HCT116 (cell line): ENCODE measurements around the gene GPR155. TPM values are rescaled to one million over a fixed set of nuclear protein-coding genes. Genes with fewer than 3 reads are reported as not detected.
A peak's percentile ranks its signal among the peaks of the same experiment; 100 is the strongest.

Experiments
- ATAC-seq: fragments of 200-7000 bp; cut with Tn5 transposase; 2 replicates; pipeline ENCODE4 v1.9.1; 2020; ENCODE audit warnings: mild to moderate bottlenecking, moderate library complexity
- BruUV-seq: library from RNA; stranded (reverse); fragments of 400-500 nt; replicated peaks from 2 replicates; lab custom pipeline; 2021; lab: Mats Ljungman, UMichigan
- CTCF ChIA-PET: fragments of 300-600 bp; sonication (Branson Sonifier 250); formaldehyde crosslinking; loops from one replicate; lab custom pipeline; 2021; ENCODE audit warnings: antibody characterized with exemption; lab: Charles Lee
- POLR2A ChIA-PET: fragments of 300-600, 350-600 bp; sonication (Branson Sonifier 250); formaldehyde crosslinking; loops from one replicate; lab custom pipeline; 2021; ENCODE audit warnings: antibody characterized with exemption; lab: Charles Lee
- RAD21 ChIA-PET, 2 experiments: fragments of 300-600 bp; sonication (Branson Sonifier 250); formaldehyde crosslinking; loops; one replicate each; lab custom pipeline; 2023; ENCODE audit warnings: low total read pairs in 2 of 2; ENCODE audit not compliant: uncharacterized antibody in 2 of 2, unreplicated experiment in 2 of 2, low non-redundant PET in 1 of 2; lab: Charles Lee
- DNase-seq: peaks from one replicate; pipeline ENCODE4 v3.0.0-alpha.2; 2010; ENCODE audit warnings: low read depth, low spot score
- H2AFZ ChIP-seq: fragments of 200-600 bp; shearing (Covaris generic), sonication (generic); 2 replicates; pipeline ENCODE4 v1.6.1; 2017; ENCODE audit warnings: low read depth, mixed run types, mixed read lengths, antibody characterized with exemption, low read length; ENCODE audit not compliant: poor library complexity, severe bottlenecking
- H3K27ac ChIP-seq: 2 replicates; pipeline ENCODE4 v1.5.1; 2012; ENCODE audit warnings: low read depth, low read length
- H3K27me3 ChIP-seq: fragments of 200-600 bp; sonication (generic); 2 replicates; pipeline ENCODE4 v1.6.1; 2016; ENCODE audit warnings: mixed run types, low read length, mixed read lengths; ENCODE audit not compliant: insufficient read depth
- H3K36me3 ChIP-seq, 2 experiments: fragments of 200-500 bp in 1 of 2; fragments of 200-600 bp in 1 of 2; sonication (Bioruptor generic) in 1 of 2; sonication (generic) in 1 of 2; 2 replicates each; pipeline versions ENCODE4 v1.5.1 to v1.6.1; 2014 to 2016; ENCODE audit warnings: low read length in 2 of 2, inconsistent platforms in 1 of 2, mixed read lengths in 1 of 2, mixed run types in 1 of 2; ENCODE audit not compliant: insufficient read depth in 2 of 2, control insufficient read depth in 1 of 2
- H3K4me1 ChIP-seq, 2 experiments: fragments of 200-600 bp in 1 of 2; sonication (generic) in 1 of 2; 2 replicates each; pipeline versions ENCODE4 v1.5.1 to v1.6.1; 2012 to 2017; ENCODE audit warnings: low read length in 2 of 2, inconsistent platforms in 1 of 2, mild to moderate bottlenecking in 1 of 2, mixed read lengths in 1 of 2, mixed run types in 1 of 2, moderate library complexity in 1 of 2; ENCODE audit not compliant: insufficient read depth in 2 of 2, control insufficient read depth in 1 of 2
- H3K4me2 ChIP-seq: fragments of 200-600 bp; sonication (generic); 2 replicates; pipeline ENCODE4 v1.6.1; 2017; ENCODE audit warnings: mixed run types, low read length, mixed read lengths
- H3K4me3 ChIP-seq, 2 experiments: fragments of 200-600 bp in 1 of 2; sonication (generic) in 1 of 2; replicated peaks in 1 of 2; 2 replicates each; pipeline ENCODE4 v1.5.1; 2011 to 2016; ENCODE audit warnings: low read length in 2 of 2, control low read depth in 1 of 2, low read depth in 1 of 2, mild to moderate bottlenecking in 1 of 2, mixed read lengths in 1 of 2, mixed run types in 1 of 2
- H3K79me2 ChIP-seq: fragments of 200-600 bp; sonication (generic); 2 replicates; pipeline ENCODE4 v1.6.1; 2017; ENCODE audit warnings: mild to moderate bottlenecking, mixed run types, low read length, moderate library complexity, mixed read lengths; ENCODE audit not compliant: insufficient read depth
- H3K9ac ChIP-seq: fragments of 200-600 bp; sonication (generic); 2 replicates; pipeline ENCODE4 v1.6.1; 2016; ENCODE audit warnings: low read length, mixed read lengths
- H3K9me2 ChIP-seq: fragments of 200-600 bp; sonication (generic), shearing (Covaris generic); 2 replicates; pipeline ENCODE4 v1.6.1; 2017; ENCODE audit warnings: mixed run types, mild to moderate bottlenecking, moderate library complexity; ENCODE audit not compliant: insufficient read depth
- H3K9me3 ChIP-seq, 2 experiments: fragments of 200-500 bp in 1 of 2; fragments of 200-600 bp in 1 of 2; sonication (Bioruptor generic) in 1 of 2; sonication (generic) in 1 of 2; 2 replicates each; pipeline ENCODE4 v1.6.1; 2014 to 2017; ENCODE audit warnings: low read length in 2 of 2, mixed read lengths in 2 of 2, inconsistent platforms in 1 of 2, low read depth in 1 of 2, mild to moderate bottlenecking in 1 of 2, mixed run types in 1 of 2, moderate library complexity in 1 of 2; ENCODE audit not compliant: control insufficient read depth in 1 of 2, insufficient read depth in 1 of 2
- H4K20me1 ChIP-seq: fragments of 200-600 bp; sonication (generic), shearing (Covaris generic); 2 replicates; pipeline ENCODE4 v1.6.1; 2017; ENCODE audit warnings: mixed run types, mild to moderate bottlenecking, moderate library complexity; ENCODE audit not compliant: insufficient read depth
- CBX3 ChIP-seq: IDR thresholded peaks from 2 replicates; pipeline ENCODE4 v1.6.1; 2012; ENCODE audit warnings: low read depth
- EGR1 ChIP-seq: IDR thresholded peaks from 2 replicates; pipeline ENCODE4 v1.6.1; 2012; ENCODE audit warnings: low read depth
- ELF1 ChIP-seq: IDR thresholded peaks from 2 replicates; pipeline ENCODE4 v1.6.1; 2012; ENCODE audit warnings: low read depth, borderline replicate concordance
- EZH2 ChIP-seq: fragments of 200-600 bp; sonication (generic); IDR thresholded peaks from 2 replicates; pipeline ENCODE4 v1.6.1; 2017; ENCODE audit warnings: antibody characterized with exemption, mixed run types
- EZH2phosphoT487 ChIP-seq: fragments of 200-600 bp; IDR thresholded peaks from 2 replicates; pipeline ENCODE4 v1.6.1; 2018; ENCODE audit warnings: antibody characterized with exemption, borderline replicate concordance
- FOSL1 ChIP-seq: IDR thresholded peaks from 2 replicates; pipeline ENCODE4 v1.6.1; 2012; ENCODE audit warnings: low read depth
- JUND ChIP-seq: IDR thresholded peaks from 2 replicates; pipeline ENCODE4 v1.6.1; 2012
- POLR2A ChIP-seq: IDR thresholded peaks from 2 replicates; pipeline ENCODE4 v1.7.0; 2011; ENCODE audit warnings: borderline replicate concordance; ENCODE audit not compliant: insufficient read depth, insufficient read length; ENCODE audit errors: extremely low read depth
- POLR2AphosphoS5 ChIP-seq: IDR thresholded peaks from 2 replicates; pipeline ENCODE4 v1.6.1; 2011; ENCODE audit warnings: mild to moderate bottlenecking, low read depth, low read length, moderate library complexity
- SIN3A ChIP-seq: IDR thresholded peaks from 2 replicates; pipeline ENCODE4 v1.6.1; 2012; ENCODE audit warnings: low read depth
- SP1 ChIP-seq: IDR thresholded peaks from 2 replicates; pipeline ENCODE4 v1.6.1; 2012; ENCODE audit warnings: low read depth
- SRF ChIP-seq: IDR thresholded peaks from 2 replicates; pipeline ENCODE4 v1.6.1; 2012; ENCODE audit warnings: low read depth
- TCF7L2 ChIP-seq: IDR thresholded peaks from 2 replicates; pipeline ENCODE4 v1.7.0; 2011; ENCODE audit warnings: borderline replicate concordance, inconsistent platforms; ENCODE audit not compliant: insufficient read depth, insufficient read length; ENCODE audit errors: extremely low read depth
- YY1 ChIP-seq: IDR thresholded peaks from 2 replicates; pipeline ENCODE4 v1.6.1; 2011; ENCODE audit warnings: low read length, low read depth, moderate library complexity, mild to moderate bottlenecking; ENCODE audit not compliant: insufficient replicate concordance; ENCODE audit errors: extremely low read depth
- ZFX ChIP-seq: fragments of 450-650 bp; IDR thresholded peaks from 2 replicates; pipeline ENCODE4 v1.6.1; 2017
- ZNF274 ChIP-seq: fragments of 200-500 bp; sonication (Bioruptor generic); IDR thresholded peaks from 2 replicates; pipeline ENCODE4 v1.6.1; 2014; ENCODE audit warnings: mild to moderate bottlenecking, low read depth, low read length, inconsistent platforms
- intact Hi-C: fragments of 100-400 bp; cut with micrococcal nuclease; formaldehyde crosslinking; loops from 2 replicates; pipeline ENCODE4 v1.10.0; 2022
- total RNA-seq: library from RNA; stranded (reverse); gene quantifications from one replicate; pipeline ENCODE4 v1.2.1, GENCODE V29; 2021; ENCODE audit not compliant: unreplicated experiment
- TF ChIP-seq, protein P1 (sequence below): IDR thresholded peaks from 2 replicates; pipeline ENCODE4 v1.6.1; 2011; ENCODE audit warnings: mild to moderate bottlenecking, low read length, moderate library complexity; ENCODE audit not compliant: insufficient replicate concordance; ENCODE audit errors: extremely low read depth
- TF ChIP-seq, protein P2 (sequence below): IDR thresholded peaks from 2 replicates; pipeline ENCODE4 v1.6.1; 2012
- TF ChIP-seq, protein P3 (sequence below), 3 experiments: fragments of 200-600 bp in 1 of 3; sonication (generic) in 1 of 3; IDR thresholded peaks in 2 of 3; conservative IDR thresholded peaks in 1 of 3; 2 replicates each; pipeline ENCODE4 v1.5.1; 2012 to 2017; ENCODE audit warnings: low read depth in 2 of 3, low read length in 2 of 3, antibody characterized with exemption in 1 of 3, borderline replicate concordance in 1 of 3, control low read depth in 1 of 3, mild to moderate bottlenecking in 1 of 3, mixed read lengths in 1 of 3, mixed run types in 1 of 3, moderate library complexity in 1 of 3; ENCODE audit not compliant: insufficient read depth in 1 of 3

Gene GPR155
- total RNA-seq, 1 experiment from 2014 or later = 3.8 TPM

DNA sequence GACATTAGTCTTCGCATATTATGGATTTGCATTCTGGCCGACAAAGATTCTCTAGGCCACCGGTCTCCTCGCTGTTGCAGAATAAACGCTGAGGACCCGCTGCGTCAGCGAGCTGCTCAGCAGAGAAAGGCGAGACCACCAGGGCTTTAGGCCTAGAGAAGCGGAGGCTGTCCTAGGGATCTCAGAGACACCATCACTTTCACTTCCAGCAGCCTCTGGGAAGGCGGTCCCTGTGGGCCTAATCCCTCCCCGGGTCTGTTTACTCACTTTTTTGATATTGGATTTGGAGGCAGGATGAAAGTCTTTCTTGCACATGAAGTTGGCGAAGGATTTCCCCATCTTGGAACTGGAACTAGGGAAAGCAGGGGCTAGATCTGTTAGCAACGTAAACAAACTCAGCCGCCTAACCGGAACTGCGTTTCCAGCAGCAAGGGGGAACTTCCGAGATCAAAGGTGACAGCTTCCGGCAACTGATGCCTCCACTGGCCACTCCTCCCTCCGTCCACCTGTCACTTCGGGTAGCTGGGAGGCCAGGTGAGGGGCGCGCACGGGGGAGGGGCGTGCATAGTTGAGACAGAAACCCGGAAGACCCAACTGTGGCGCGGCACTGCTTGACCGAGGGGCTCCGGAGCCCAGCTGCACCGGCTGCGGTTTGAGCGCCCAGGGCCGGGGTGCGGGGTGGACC is 91.4 kb downstream of the GPR155 start, which contains the start of gene SCRN3:
TSS of gene SCRN3 (plus strand) at position 447 of the 685 bp plus-strand sequence. CDS start 2,554 bp downstream, outside the sequence.
- ChIA-PET RAD21 (no interaction called here), CTCF (interaction anchor here (0.9 kb wide), 1 partner anchor 68 kb away, joined by 3 read pairs; no protein-coding TSS in a partner anchor), POLR2A (interaction anchor here (0.7 kb wide), 1 partner anchor 21 kb away, joined by 3 read pairs; no protein-coding TSS in a partner anchor)
- TF ChIP-seq EZH2 (no peak), EGR1 (peak; percentile 50; the same call in 1 of the 2 replicates), JUND (no peak), SIN3A (peak; percentile 73), EZH2phosphoT487 (no peak), ZFX (peak; percentile 72), POLR2A (peak; percentile 28), TCF7L2 (no peak), ELF1 (peak; percentile 80), POLR2AphosphoS5 (peak; percentile 81), ZNF274 (no peak), CBX3 (0 out of 2 replicates have a peak, but pooled peaks have one; percentile 8), YY1 (no peak), SP1 (no peak), FOSL1 (0 out of 2 replicates have a peak, but pooled peaks have one; percentile 9), SRF (no peak)
- TF ChIP-seq, protein P1, sequence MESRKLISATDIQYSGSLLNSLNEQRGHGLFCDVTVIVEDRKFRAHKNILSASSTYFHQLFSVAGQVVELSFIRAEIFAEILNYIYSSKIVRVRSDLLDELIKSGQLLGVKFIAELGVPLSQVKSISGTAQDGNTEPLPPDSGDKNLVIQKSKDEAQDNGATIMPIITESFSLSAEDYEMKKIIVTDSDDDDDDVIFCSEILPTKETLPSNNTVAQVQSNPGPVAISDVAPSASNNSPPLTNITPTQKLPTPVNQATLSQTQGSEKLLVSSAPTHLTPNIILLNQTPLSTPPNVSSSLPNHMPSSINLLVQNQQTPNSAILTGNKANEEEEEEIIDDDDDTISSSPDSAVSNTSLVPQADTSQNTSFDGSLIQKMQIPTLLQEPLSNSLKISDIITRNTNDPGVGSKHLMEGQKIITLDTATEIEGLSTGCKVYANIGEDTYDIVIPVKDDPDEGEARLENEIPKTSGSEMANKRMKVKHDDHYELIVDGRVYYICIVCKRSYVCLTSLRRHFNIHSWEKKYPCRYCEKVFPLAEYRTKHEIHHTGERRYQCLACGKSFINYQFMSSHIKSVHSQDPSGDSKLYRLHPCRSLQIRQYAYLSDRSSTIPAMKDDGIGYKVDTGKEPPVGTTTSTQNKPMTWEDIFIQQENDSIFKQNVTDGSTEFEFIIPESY = no peak
- TF ChIP-seq, protein P2, sequence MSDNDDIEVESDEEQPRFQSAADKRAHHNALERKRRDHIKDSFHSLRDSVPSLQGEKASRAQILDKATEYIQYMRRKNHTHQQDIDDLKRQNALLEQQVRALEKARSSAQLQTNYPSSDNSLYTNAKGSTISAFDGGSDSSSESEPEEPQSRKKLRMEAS = peak; percentile 58; the same call in 1 of the 2 replicates
- TF ChIP-seq, protein P3, sequence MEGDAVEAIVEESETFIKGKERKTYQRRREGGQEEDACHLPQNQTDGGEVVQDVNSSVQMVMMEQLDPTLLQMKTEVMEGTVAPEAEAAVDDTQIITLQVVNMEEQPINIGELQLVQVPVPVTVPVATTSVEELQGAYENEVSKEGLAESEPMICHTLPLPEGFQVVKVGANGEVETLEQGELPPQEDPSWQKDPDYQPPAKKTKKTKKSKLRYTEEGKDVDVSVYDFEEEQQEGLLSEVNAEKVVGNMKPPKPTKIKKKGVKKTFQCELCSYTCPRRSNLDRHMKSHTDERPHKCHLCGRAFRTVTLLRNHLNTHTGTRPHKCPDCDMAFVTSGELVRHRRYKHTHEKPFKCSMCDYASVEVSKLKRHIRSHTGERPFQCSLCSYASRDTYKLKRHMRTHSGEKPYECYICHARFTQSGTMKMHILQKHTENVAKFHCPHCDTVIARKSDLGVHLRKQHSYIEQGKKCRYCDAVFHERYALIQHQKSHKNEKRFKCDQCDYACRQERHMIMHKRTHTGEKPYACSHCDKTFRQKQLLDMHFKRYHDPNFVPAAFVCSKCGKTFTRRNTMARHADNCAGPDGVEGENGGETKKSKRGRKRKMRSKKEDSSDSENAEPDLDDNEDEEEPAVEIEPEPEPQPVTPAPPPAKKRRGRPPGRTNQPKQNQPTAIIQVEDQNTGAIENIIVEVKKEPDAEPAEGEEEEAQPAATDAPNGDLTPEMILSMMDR (IDR thresholded peaks at IDR 0.05 in 2 of 3, conservative IDR thresholded peaks at IDR 0.05 in 1 of 3; ENCODE audit: borderline replicate concordance in 1 of 3, insufficient read depth in 1 of 3, low read depth in 2 of 3, low read length in 2 of 3) = no peak
- Histone ChIP-seq H3K4me1 (peaks cover 7 to 11% of the 10 kb centered on the region in 2 experiments; a peak in 3 of 4 replicates), H3K4me2 (peak within 1 kb of the TSS; percentile 96), H3K79me2 (peaks cover 22% of the 10 kb centered on the region), H3K9me2 (no peaks in the 10 kb centered on the region), H3K36me3 (no peaks in the 10 kb centered on the region), H3K4me3 (peak within 1 kb of the TSS; percentile 71 to 99), H2AFZ (peak within 1 kb of the TSS; percentile 89), H4K20me1 (no peaks in the 10 kb centered on the region), H3K9ac (peak within 1 kb of the TSS; percentile 74), H3K27me3 (no peaks in the 10 kb centered on the region), H3K9me3 (no peaks in the 10 kb centered on the region), H3K27ac (peak within 1 kb of the TSS; percentile 51)
- TSS peak; percentile 73 for BruUV-seq
- DNase-seq (peak; percentile 68), ATAC-seq (peak; percentile 96)
- intact Hi-C loops = no loop called here
